Activated CD4-positive, alpha-beta T cell treated with anti-CD3 and anti-CD28 coated beads, Interleukin-2, amount 10 ng/mL, durations not matched to agents 24 days and 14 days (primary cell): ENCODE results near the gene RGS7. TPM values are rescaled to one million over a fixed set of nuclear protein-coding genes. Genes with fewer than 3 reads are reported as not detected.
"Not testable (repeated sequence)": the region's sequence is repeated elsewhere in the genome, so short reads cannot be mapped to it uniquely, and the experiment has no call there.

Experiments used
- DNase-seq: peaks from one replicate; pipeline ENCODE4 v3.0.0; 2022
- H3K27ac Mint-ChIP-seq: one replicate; pipeline ENCODE4 v1.8.0; 2022; ENCODE audit warnings: mild to moderate bottlenecking, mixed read lengths
- H3K27me3 Mint-ChIP-seq: one replicate; pipeline ENCODE4 v1.8.0; 2022; ENCODE audit warnings: mixed read lengths
- H3K36me3 Mint-ChIP-seq: one replicate; pipeline ENCODE4 v1.8.0; 2022; ENCODE audit warnings: low read depth, mild to moderate bottlenecking, mixed read lengths
- H3K4me1 Mint-ChIP-seq: one replicate; pipeline ENCODE4 v1.8.0; 2021; ENCODE audit warnings: mixed read lengths
- H3K4me3 Mint-ChIP-seq: one replicate; pipeline ENCODE4 v1.8.0; 2022; ENCODE audit warnings: mild to moderate bottlenecking, moderate library complexity, mixed read lengths
- H3K9me3 Mint-ChIP-seq: one replicate; pipeline ENCODE4 v1.8.0; 2021; ENCODE audit warnings: mixed read lengths
- intact Hi-C: fragments of 100-400 bp; cut with micrococcal nuclease; formaldehyde crosslinking; loops from one replicate; pipeline ENCODE4 v1.15.1; 2023
- total RNA-seq: library from RNA; stranded (reverse); gene quantifications from 2 replicates; pipeline ENCODE4 v1.2.3, GENCODE V29; 2022

Gene RGS7
- total RNA-seq, 1 donor from 2014 or later = not detected

- H3K36me3 Mint-ChIP-seq = no peaks in the 10 kb centered on the region
- H3K27me3 Mint-ChIP-seq = no peaks in the 10 kb centered on the region
- no peaks in the 10 kb centered on the region for H3K9me3 Mint-ChIP-seq
- no peak overlapping the region for H3K4me3 Mint-ChIP-seq
- H3K4me1 Mint-ChIP-seq = no peaks in the 10 kb centered on the region
- intact Hi-C loops = no loop called here
- H3K27ac Mint-ChIP-seq = no peak overlapping the region
- no peak for DNase-seq
Observed at GRCh38 chr1:241105147-241105546, 251.9 kb downstream of the RGS7 start.

GRCh38 chr1:241102664-241103063 is 254.3 kb downstream of the RGS7 start:
- DNase-seq = no peak
- H3K27me3 Mint-ChIP-seq = no peaks in the 10 kb centered on the region
- no peak overlapping the region for H3K4me3 Mint-ChIP-seq
- intact Hi-C loops = no loop called here
- no peaks in the 10 kb centered on the region for H3K9me3 Mint-ChIP-seq
- H3K36me3 Mint-ChIP-seq = no peaks in the 10 kb centered on the region
- H3K27ac Mint-ChIP-seq = no peak overlapping the region
- no peaks in the 10 kb centered on the region for H3K4me1 Mint-ChIP-seq

- no peak for DNase-seq
- Mint-ChIP-seq H3K27ac (no peak overlapping the region), H3K9me3 (no peaks in the 10 kb centered on the region), H3K36me3 (no peaks in the 10 kb centered on the region), H3K27me3 (no peaks in the 10 kb centered on the region), H3K4me3 (no peak overlapping the region), H3K4me1 (no peaks in the 10 kb centered on the region)
- intact Hi-C loops = no loop called here
Observed at GRCh38 chr1:241101622-241102021, 255.4 kb downstream of the RGS7 start.

- no peak overlapping the region for H3K27ac Mint-ChIP-seq
- no peak for DNase-seq
- intact Hi-C loops = no loop called here
- no peaks in the 10 kb centered on the region for H3K9me3 Mint-ChIP-seq
- no peaks in the 10 kb centered on the region for H3K27me3 Mint-ChIP-seq
- no peak overlapping the region for H3K4me3 Mint-ChIP-seq
- H3K36me3 Mint-ChIP-seq = no peaks in the 10 kb centered on the region
- H3K4me1 Mint-ChIP-seq = peaks cover 1% of the 10 kb centered on the region
Observed at GRCh38 chr1:241097479-241097878, 259.5 kb downstream of the RGS7 start.

GRCh38 chr1:241096982-241097381 is 260.0 kb downstream of the RGS7 start:
- H3K36me3 Mint-ChIP-seq = no peaks in the 10 kb centered on the region
- H3K4me1 Mint-ChIP-seq = peaks cover 1% of the 10 kb centered on the region
- H3K4me3 Mint-ChIP-seq = no peak overlapping the region
- H3K9me3 Mint-ChIP-seq = no peaks in the 10 kb centered on the region
- DNase-seq = no peak
- no peak overlapping the region for H3K27ac Mint-ChIP-seq
- no peaks in the 10 kb centered on the region for H3K27me3 Mint-ChIP-seq
- intact Hi-C loops = no loop called here

- peaks cover 1% of the 10 kb centered on the region for H3K4me1 Mint-ChIP-seq
- H3K36me3 Mint-ChIP-seq = no peaks in the 10 kb centered on the region
- H3K9me3 Mint-ChIP-seq = no peaks in the 10 kb centered on the region
- DNase-seq = no peak
- H3K27ac Mint-ChIP-seq = no peak overlapping the region
- intact Hi-C loops = no loop called here
- H3K4me3 Mint-ChIP-seq = no peak overlapping the region
- no peaks in the 10 kb centered on the region for H3K27me3 Mint-ChIP-seq
Observed at GRCh38 chr1:241095847-241096246, 261.2 kb downstream of the RGS7 start.

GRCh38 chr1:241090798-241091197 is 266.2 kb downstream of the RGS7 start:
- Mint-ChIP-seq H3K4me1 (peaks cover 1% of the 10 kb centered on the region), H3K36me3 (no peaks in the 10 kb centered on the region)
- DNase-seq = no peak

GRCh38 chr1:241089066-241089465 is 267.9 kb downstream of the RGS7 start:
- H3K27ac Mint-ChIP-seq, H3K4me1 Mint-ChIP-seq, DNase-seq, H3K27me3 Mint-ChIP-seq, H3K36me3 Mint-ChIP-seq, H3K4me3 Mint-ChIP-seq, H3K9me3 Mint-ChIP-seq, intact Hi-C loops: not testable (repeated sequence)

More at GRCh38 chr1:241090798-241091197, 266.2 kb downstream of the RGS7 start:
- Mint-ChIP-seq H3K9me3 (no peaks in the 10 kb centered on the region), H3K27ac (no peak overlapping the region), H3K27me3 (no peaks in the 10 kb centered on the region), H3K4me3 (no peak overlapping the region)
- intact Hi-C loops = no loop called here

GRCh38 chr1:241088075-241088474 is 268.9 kb downstream of the RGS7 start:
- H3K4me1 Mint-ChIP-seq, H3K9me3 Mint-ChIP-seq, intact Hi-C loops, H3K27ac Mint-ChIP-seq, H3K27me3 Mint-ChIP-seq, DNase-seq, H3K36me3 Mint-ChIP-seq, H3K4me3 Mint-ChIP-seq: not testable (repeated sequence)

GRCh38 chr1:241086686-241087085 is 270.3 kb downstream of the RGS7 start:
- Mint-ChIP-seq H3K9me3 (no peaks in the 10 kb centered on the region), H3K27me3 (no peaks in the 10 kb centered on the region), H3K27ac (no peak overlapping the region), H3K36me3 (no peaks in the 10 kb centered on the region), H3K4me1 (no peaks in the 10 kb centered on the region), H3K4me3 (no peak overlapping the region)
- intact Hi-C loops = no loop called here
- no peak for DNase-seq

GRCh38 chr1:241083285-241083684 is 273.7 kb downstream of the RGS7 start:
- no peaks in the 10 kb centered on the region for H3K4me1 Mint-ChIP-seq
- no peak for DNase-seq
- H3K27me3 Mint-ChIP-seq = no peaks in the 10 kb centered on the region
- H3K27ac Mint-ChIP-seq = no peak overlapping the region
- H3K36me3 Mint-ChIP-seq = no peaks in the 10 kb centered on the region
- intact Hi-C loops = no loop called here
- no peaks in the 10 kb centered on the region for H3K9me3 Mint-ChIP-seq
- no peak overlapping the region for H3K4me3 Mint-ChIP-seq

GRCh38 chr1:241081473-241081872 is 275.5 kb downstream of the RGS7 start:
- Mint-ChIP-seq H3K27me3 (no peaks in the 10 kb centered on the region), H3K4me3 (no peak overlapping the region), H3K36me3 (no peaks in the 10 kb centered on the region), H3K9me3 (no peaks in the 10 kb centered on the region), H3K27ac (no peak overlapping the region), H3K4me1 (no peaks in the 10 kb centered on the region)
- DNase-seq = no peak
- intact Hi-C loops = no loop called here

- H3K27me3 Mint-ChIP-seq = no peaks in the 10 kb centered on the region
- H3K36me3 Mint-ChIP-seq = no peaks in the 10 kb centered on the region
- no peak overlapping the region for H3K27ac Mint-ChIP-seq
- H3K9me3 Mint-ChIP-seq = no peaks in the 10 kb centered on the region
- intact Hi-C loops = no loop called here
- H3K4me1 Mint-ChIP-seq = no peaks in the 10 kb centered on the region
- no peak for DNase-seq
- no peak overlapping the region for H3K4me3 Mint-ChIP-seq
Observed at GRCh38 chr1:241079459-241079858, 277.5 kb downstream of the RGS7 start.

GRCh38 chr1:241079047-241079446 is 278.0 kb downstream of the RGS7 start:
- Mint-ChIP-seq H3K4me1 (no peaks in the 10 kb centered on the region), H3K27me3 (no peaks in the 10 kb centered on the region), H3K27ac (no peak overlapping the region), H3K36me3 (no peaks in the 10 kb centered on the region), H3K4me3 (no peak overlapping the region), H3K9me3 (no peaks in the 10 kb centered on the region)
- intact Hi-C loops = no loop called here
- DNase-seq = no peak

- Mint-ChIP-seq H3K27ac (no peak overlapping the region), H3K36me3 (no peaks in the 10 kb centered on the region), H3K9me3 (no peaks in the 10 kb centered on the region), H3K27me3 (no peaks in the 10 kb centered on the region), H3K4me1 (no peaks in the 10 kb centered on the region), H3K4me3 (no peak overlapping the region)
- intact Hi-C loops = no loop called here
- no peak for DNase-seq
Observed at GRCh38 chr1:241077386-241078147, 279.4 kb downstream of the RGS7 start.
